Fibroblast of the aortic adventitia (primary cell): Measurements from ENCODE around the gene UBR7. TPM values are rescaled to one million over a fixed set of nuclear protein-coding genes. Genes with fewer than 3 reads are reported as not detected.
"Not testable (repeated sequence)": the region's sequence is repeated elsewhere in the genome, so short reads cannot be mapped to it uniquely, and the experiment has no call there.

ENCODE experiments used
- DNase-seq: peaks from one replicate; pipeline ENCODE4 v3.0.0-alpha.2; 2010; ENCODE audit warnings: low read depth
- H3K4me3 ChIP-seq: 2 replicates; pipeline ENCODE4 v1.5.1; 2011; ENCODE audit warnings: low read depth, mild to moderate bottlenecking, control low read depth, low read length, moderate library complexity
- total RNA-seq: library from RNA; depleted of rRNA; stranded (reverse); fragments of >200 nt; gene quantifications from 2 replicates; pipeline ENCODE4 v1.2.3, GENCODE V29; 2012; ENCODE audit warnings: low replicate concordance
- TF ChIP-seq, protein P1 (sequence below): IDR thresholded peaks from 2 replicates; pipeline ENCODE4 v1.5.1; 2011; ENCODE audit warnings: mild to moderate bottlenecking, low read length, control low read depth, inconsistent platforms; ENCODE audit not compliant: insufficient read depth

UBR7 gene
- 43.3 and 46.9 TPM in 2 replicates for total RNA-seq

- TF ChIP-seq, protein P1, sequence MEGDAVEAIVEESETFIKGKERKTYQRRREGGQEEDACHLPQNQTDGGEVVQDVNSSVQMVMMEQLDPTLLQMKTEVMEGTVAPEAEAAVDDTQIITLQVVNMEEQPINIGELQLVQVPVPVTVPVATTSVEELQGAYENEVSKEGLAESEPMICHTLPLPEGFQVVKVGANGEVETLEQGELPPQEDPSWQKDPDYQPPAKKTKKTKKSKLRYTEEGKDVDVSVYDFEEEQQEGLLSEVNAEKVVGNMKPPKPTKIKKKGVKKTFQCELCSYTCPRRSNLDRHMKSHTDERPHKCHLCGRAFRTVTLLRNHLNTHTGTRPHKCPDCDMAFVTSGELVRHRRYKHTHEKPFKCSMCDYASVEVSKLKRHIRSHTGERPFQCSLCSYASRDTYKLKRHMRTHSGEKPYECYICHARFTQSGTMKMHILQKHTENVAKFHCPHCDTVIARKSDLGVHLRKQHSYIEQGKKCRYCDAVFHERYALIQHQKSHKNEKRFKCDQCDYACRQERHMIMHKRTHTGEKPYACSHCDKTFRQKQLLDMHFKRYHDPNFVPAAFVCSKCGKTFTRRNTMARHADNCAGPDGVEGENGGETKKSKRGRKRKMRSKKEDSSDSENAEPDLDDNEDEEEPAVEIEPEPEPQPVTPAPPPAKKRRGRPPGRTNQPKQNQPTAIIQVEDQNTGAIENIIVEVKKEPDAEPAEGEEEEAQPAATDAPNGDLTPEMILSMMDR = peak; percentile 32
- H3K4me3 ChIP-seq = peak within 1 kb of the TSS; percentile 93
- DNase-seq = peak; percentile 94
These were observed at the start of gene UBR7, which contains the start of gene GON7 for GRCh38 chr14:93206793-93207467. Gene UBR7 (plus strand): TSS chr14:93207256. CDS start chr14:93207292, 36 bp downstream. Gene GON7 (minus strand): TSS chr14:93207065. CDS start chr14:93207037, 28 bp downstream.

DNA sequence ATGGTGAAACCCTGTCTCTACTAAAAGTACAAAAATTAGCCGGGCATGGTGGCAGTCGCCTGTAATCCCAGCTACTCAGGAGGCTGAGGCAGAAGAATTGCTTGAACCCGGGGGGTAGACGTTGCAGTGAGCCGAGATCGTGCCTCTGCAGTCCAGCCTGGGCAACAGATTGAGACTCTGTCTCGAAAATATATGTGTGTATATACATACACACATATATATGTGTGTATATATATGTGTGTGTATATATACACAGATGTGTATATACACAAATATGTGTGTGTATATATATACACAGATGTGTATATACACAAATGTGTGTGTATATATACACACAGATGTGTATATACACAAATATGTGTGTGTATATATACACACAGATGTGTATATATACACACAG lies 48.7 kb upstream of the UBR7 start:
- H3K4me3 ChIP-seq, DNase-seq: not testable (repeated sequence)

DNA sequence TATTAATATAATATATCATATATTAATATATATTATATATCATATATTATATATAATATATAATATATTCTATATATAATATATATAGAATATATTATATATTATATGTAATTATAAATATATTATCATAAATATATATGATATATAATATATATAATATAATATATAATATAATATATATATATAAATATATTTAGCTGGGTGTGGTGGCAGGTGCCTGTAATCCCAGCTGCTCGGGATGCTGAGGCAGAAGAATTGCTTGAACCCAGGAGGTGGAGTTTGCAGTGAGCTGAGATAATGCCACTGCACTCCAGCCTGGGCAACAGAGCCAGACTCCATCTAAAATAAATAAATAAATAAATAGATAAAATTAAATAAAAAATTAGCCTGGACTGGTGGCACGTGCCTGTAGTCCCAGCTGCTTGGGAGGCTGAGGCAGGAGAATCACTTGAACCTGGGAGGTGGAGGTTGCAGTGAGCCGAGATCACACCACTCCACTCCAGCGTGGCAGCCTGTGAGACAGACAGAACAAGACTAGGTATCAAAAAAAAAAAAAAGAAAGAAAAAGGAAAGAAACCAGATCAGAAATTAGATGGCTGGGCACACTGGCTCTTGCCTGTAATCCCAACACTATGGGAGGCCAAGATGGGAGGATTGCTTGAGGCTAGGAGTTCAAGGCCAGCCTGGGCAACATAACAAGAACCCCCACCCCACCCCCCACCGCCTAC lies 47.3 kb upstream of the UBR7 start:
- not testable (repeated sequence) for DNase-seq, H3K4me3 ChIP-seq

- TF ChIP-seq, protein P1 = peak; percentile 58
- no peak overlapping the region for H3K4me3 ChIP-seq
- DNase-seq = peak; percentile 10
These were observed 46.7 kb upstream of the UBR7 start for GRCh38 chr14:93160353-93160801.

DNA sequence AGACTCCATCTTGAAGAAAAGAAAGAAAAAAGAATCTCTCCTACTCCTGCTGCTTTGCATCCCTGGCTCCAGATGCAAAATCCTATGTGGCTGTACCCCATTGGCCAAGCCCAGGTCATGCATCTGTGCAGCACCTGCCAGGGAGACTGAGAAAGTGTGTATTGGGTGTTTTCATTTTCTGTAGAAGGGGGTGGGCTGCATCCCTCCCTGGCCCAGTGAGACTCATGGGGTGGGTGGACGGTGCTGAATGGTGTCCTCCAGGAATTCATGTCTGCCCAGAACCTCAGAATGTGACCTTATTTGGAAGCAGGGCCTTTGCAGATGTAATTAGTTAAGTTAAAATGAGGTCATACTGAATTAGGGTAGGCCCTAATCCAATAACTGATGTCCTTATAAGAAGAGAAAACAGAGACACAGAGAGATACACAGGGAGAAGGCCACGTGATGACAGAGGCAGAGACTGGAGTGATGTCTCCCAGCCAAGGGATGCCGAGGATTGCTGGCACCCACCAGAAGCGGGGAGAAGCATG lies 45.6 kb upstream of the UBR7 start:
- H3K4me3 ChIP-seq = no peak overlapping the region
- TF ChIP-seq, protein P1 = no peak
- DNase-seq = no peak

DNA sequence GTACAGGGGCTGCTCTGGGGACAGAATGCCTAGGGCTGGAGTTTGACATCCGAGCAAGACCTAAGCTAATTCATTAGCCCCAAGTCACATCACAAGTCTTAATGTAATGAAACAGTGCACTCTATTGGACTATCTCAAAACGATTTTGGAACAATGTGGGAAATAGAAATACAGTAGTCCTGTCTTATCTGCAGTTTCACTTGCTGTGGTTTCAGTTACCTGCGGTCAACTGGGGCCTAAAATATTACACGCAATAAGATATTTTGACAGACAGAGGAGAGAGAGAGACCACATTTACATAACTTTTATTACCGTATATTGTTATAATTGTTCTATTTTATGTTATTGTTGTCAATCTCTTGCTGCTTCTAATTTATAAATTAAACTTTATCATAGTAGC lies 43.5 kb upstream of the UBR7 start:
- no peak for DNase-seq
- TF ChIP-seq, protein P1 = no peak
- no peak overlapping the region for H3K4me3 ChIP-seq

GRCh38 chr14:93165271-93166265 lies 41.5 kb upstream of the UBR7 start:
- H3K4me3 ChIP-seq, DNase-seq: not testable (repeated sequence)

- not testable (repeated sequence) for H3K4me3 ChIP-seq, DNase-seq
These were observed 38.4 kb upstream of the UBR7 start for GRCh38 chr14:93168610-93169009.

GRCh38 chr14:93169619-93170018 lies 37.4 kb upstream of the UBR7 start:
- not testable (repeated sequence) for DNase-seq, H3K4me3 ChIP-seq

DNA sequence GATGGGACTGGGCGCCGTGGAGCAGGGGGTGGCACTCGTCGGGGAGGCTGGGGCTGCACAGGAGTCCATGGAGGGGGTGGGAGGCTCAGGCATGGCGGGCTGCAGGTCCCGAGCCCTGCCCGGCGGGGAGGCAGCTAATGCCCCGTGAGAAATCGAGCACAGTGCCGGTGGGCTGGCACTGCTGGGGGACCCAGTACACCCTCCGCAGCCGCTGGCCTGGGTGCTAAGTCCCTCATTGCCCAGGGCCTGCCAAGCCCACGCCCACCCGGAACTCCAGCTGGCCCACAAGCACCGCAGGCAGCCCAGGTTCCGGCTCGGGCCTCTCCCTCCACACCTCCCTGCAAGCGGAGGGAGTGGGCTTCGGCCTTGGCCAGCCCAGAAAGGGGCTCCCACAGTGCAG lies 36.9 kb upstream of the UBR7 start:
- DNase-seq, H3K4me3 ChIP-seq: not testable (repeated sequence)
